K562 (cell line): ENCODE results near the gene CCDC88A. TPM values are rescaled to one million over a fixed set of nuclear protein-coding genes. Genes with fewer than 3 reads are reported as not detected.

Source experiments
- FOXP4 ChIP-seq: sonication (generic); formaldehyde crosslinking; IDR thresholded peaks from 2 replicates; pipeline ENCODE4 v1.8.0; 2022; ENCODE audit warnings: mild to moderate bottlenecking, missing genetic modification reagents, borderline replicate concordance
- IRF2 ChIP-seq: sonication (generic); formaldehyde crosslinking; IDR thresholded peaks from 2 replicates; pipeline ENCODE4 v1.8.1; 2022; ENCODE audit warnings: mild to moderate bottlenecking, missing genetic modification reagents
- KAT8 ChIP-seq: fragments of 450-650 bp; IDR thresholded peaks from 2 replicates; pipeline ENCODE4 v1.6.1; 2016; ENCODE audit warnings: low read depth, mild to moderate bottlenecking
- MGA ChIP-seq: fragments of 450-650 bp; IDR thresholded peaks from 2 replicates; pipeline ENCODE4 v1.6.1; 2016; ENCODE audit warnings: mild to moderate bottlenecking, moderate library complexity
- polyA plus RNA-seq, 8 experiments: library from polyadenylated mRNA; depleted of rRNA in 4 of 8; stranded (reverse) in 5 of 8; unstranded in 3 of 8; fragments of >200 nt; fragmentation: Nextera tagmentation in 2 of 8; fragmentation: Illumina TruSeq in 1 of 8; extraction: Ambion mirVana in 2 of 8; extraction: Trizol in 1 of 8; gene quantifications; 2 replicates each; pipeline versions ENCODE4 v1.2.1 to v1.2.3, GENCODE V29; 2011 to 2014; ENCODE audit warnings: inconsistent platforms in 1 of 8, missing spikeins in 1 of 8
- total RNA-seq, 7 experiments: library from RNA; depleted of rRNA in 6 of 7; stranded (reverse); fragments of >200 nt in 6 of 7; fragmentation: Illumina TruSeq in 2 of 7; extraction: Trizol in 2 of 7; gene quantifications; 2 replicates each; pipeline versions ENCODE4 v1.2.1 to v1.2.3, GENCODE V29; 2011 to 2021; ENCODE audit warnings: low replicate concordance in 1 of 7
- TF ChIP-seq, protein P1 (sequence below): fragments of 450-650 bp; IDR thresholded peaks from 2 replicates; pipeline ENCODE4 v1.6.1; 2016; ENCODE audit warnings: mild to moderate bottlenecking

Gene CCDC88A
- total and polyA plus RNA-seq, 9 of the 15 experiments (the other 6 are each of a cell fraction or from before 2014, with no cell fraction given): 29.3 to 102 (median 55.6) TPM

DNA sequence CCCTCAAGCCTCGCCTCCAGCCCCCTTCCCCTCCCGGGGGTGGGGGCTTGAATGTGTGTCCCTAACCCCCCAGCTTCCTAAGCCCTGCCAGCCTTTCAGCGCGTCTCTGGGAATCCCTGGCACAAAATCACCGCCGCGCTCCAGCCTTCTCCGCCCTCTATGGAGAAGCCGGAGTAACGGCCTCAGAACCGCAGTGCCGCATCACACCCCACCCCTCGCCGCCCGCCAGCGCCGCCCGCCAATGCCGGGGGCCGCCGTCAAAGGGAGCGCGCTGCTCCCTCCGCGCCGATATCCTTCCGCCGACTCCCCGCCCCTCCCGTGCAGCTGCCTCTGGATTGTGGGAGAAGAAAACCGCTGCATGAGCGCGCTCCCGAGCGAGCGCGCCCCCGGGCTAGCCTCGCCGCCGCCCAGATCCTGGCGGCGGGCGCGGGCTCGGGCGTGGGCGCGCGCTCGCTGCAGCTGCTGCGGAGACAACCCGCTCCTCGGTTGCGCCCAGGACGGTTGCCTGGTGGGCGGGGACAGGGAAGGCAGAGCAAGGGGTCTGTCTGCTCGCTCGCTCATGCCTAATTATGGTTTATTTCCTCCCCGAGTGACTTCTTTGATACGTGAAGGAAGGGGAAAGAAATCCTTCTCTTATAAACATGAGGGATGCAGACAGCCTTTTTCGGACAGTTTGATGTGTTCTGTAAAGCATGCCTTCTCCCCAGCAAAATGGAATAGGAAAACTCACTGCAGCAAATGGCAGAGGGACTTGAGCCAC lies at the start of gene CCDC88A (continued):
- TF ChIP-seq FOXP4 (CRISPR knock-in tag) (no peak; the same call in 1 of the 2 replicates), KAT8 (no peak), IRF2 (CRISPR knock-in tag) (no peak), MGA (no peak)
- TF ChIP-seq, protein P1, sequence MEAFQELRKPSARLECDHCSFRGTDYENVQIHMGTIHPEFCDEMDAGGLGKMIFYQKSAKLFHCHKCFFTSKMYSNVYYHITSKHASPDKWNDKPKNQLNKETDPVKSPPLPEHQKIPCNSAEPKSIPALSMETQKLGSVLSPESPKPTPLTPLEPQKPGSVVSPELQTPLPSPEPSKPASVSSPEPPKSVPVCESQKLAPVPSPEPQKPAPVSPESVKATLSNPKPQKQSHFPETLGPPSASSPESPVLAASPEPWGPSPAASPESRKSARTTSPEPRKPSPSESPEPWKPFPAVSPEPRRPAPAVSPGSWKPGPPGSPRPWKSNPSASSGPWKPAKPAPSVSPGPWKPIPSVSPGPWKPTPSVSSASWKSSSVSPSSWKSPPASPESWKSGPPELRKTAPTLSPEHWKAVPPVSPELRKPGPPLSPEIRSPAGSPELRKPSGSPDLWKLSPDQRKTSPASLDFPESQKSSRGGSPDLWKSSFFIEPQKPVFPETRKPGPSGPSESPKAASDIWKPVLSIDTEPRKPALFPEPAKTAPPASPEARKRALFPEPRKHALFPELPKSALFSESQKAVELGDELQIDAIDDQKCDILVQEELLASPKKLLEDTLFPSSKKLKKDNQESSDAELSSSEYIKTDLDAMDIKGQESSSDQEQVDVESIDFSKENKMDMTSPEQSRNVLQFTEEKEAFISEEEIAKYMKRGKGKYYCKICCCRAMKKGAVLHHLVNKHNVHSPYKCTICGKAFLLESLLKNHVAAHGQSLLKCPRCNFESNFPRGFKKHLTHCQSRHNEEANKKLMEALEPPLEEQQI: peak; percentile 95; the same call in 1 of the 2 replicates
